GM12878 (cell line): ENCODE data around the gene MAP3K5. TPM values are rescaled to one million over a fixed set of nuclear protein-coding genes. Genes with fewer than 3 reads are reported as not detected.

Source experiments
- ATAC-seq: fragments of 200-7000 bp; cut with Tn5 transposase; 3 replicates; pipeline ENCODE4 v1.9.1; 2020; ENCODE audit warnings: mild to moderate bottlenecking, moderate library complexity
- BruUV-seq: library from RNA; stranded (reverse); fragments of 400-500 nt; replicated peaks from 2 replicates; lab custom pipeline; 2021; lab: Mats Ljungman, UMichigan
- CTCF ChIA-PET: fragments of 300-600 bp; sonication (Branson Sonifier 250); formaldehyde crosslinking; extraction: SDS; loops from one replicate; lab custom pipeline; 2021; ENCODE audit warnings: inconsistent platforms; lab: Yijun Ruan, JAX
- POLR2A ChIA-PET: fragments of 350-600 bp; formaldehyde crosslinking; extraction: SDS; loops from one replicate; lab custom pipeline; 2021; ENCODE audit warnings: inconsistent platforms; lab: Charles Lee
- RAD21 ChIA-PET: fragments of 300-600 bp; sonication (Branson Sonifier 250); formaldehyde crosslinking; loops from one replicate; lab custom pipeline; 2023; ENCODE audit warnings: antibody characterized with exemption; ENCODE audit not compliant: unreplicated experiment; lab: Charles Lee
- SMC1A ChIA-PET: fragments of 300-600 bp; sonication (Branson Sonifier 250); formaldehyde crosslinking; loops from one replicate; lab custom pipeline; 2023; ENCODE audit not compliant: unreplicated experiment, uncharacterized antibody; lab: Charles Lee
- DNase-seq: peaks from one replicate; pipeline ENCODE4 v3.0.0-alpha.2; 2011; ENCODE audit warnings: low read depth, low spot score
- FAIRE-seq: peaks from 3 replicates; lab custom pipeline; 2011; peaks lifted over from hg19 to GRCh38; lab: Jason Lieb, UNC
- H2AFZ ChIP-seq: 2 replicates; pipeline ENCODE4 v1.6.0; 2011; ENCODE audit warnings: low read depth, low read length, control low read depth; ENCODE audit not compliant: control insufficient read depth
- H3K27ac ChIP-seq: 2 replicates; pipeline ENCODE4 v1.5.1; 2011; ENCODE audit warnings: control low read depth; ENCODE audit not compliant: control insufficient read depth, insufficient read depth
- H3K27me3 ChIP-seq, 2 experiments: replicated peaks in 1 of 2; 2 replicates each; pipeline versions ENCODE4 v1.6.0 to v1.6.1; 2011; ENCODE audit warnings: low read length in 1 of 2; ENCODE audit not compliant: control insufficient read depth in 2 of 2, insufficient read depth in 2 of 2
- H3K36me3 ChIP-seq, 2 experiments: 2 replicates each; pipeline ENCODE4 v1.5.1; 2011; ENCODE audit warnings: low read length in 1 of 2; ENCODE audit not compliant: control insufficient read depth in 2 of 2, insufficient read depth in 2 of 2
- H3K4me1 ChIP-seq: 2 replicates; pipeline ENCODE4 v1.6.1; 2011; ENCODE audit warnings: mild to moderate bottlenecking, low read length, moderate library complexity, mixed read lengths; ENCODE audit not compliant: control insufficient read depth, insufficient read depth
- H3K4me2 ChIP-seq: 2 replicates; pipeline ENCODE4 v1.6.0; 2011; ENCODE audit warnings: control low read depth; ENCODE audit not compliant: control insufficient read depth, insufficient read depth
- H3K4me3 ChIP-seq: fragments of 200-600 bp; sonication (generic); 2 replicates; pipeline ENCODE4 v1.5.1; 2016
- H3K79me2 ChIP-seq: 2 replicates; pipeline ENCODE4 v1.6.0; 2011; ENCODE audit warnings: low read length; ENCODE audit not compliant: control insufficient read depth, insufficient read depth
- H3K9ac ChIP-seq: 2 replicates; pipeline ENCODE4 v1.8.0; 2011; ENCODE audit warnings: low read length, control low read depth, mixed read lengths; ENCODE audit not compliant: control insufficient read depth, insufficient read depth
- H3K9me3 ChIP-seq: replicated peaks from 3 replicates; pipeline ENCODE4 v1.5.1; 2011; ENCODE audit warnings: mild to moderate bottlenecking, low read length; ENCODE audit not compliant: control insufficient read depth, insufficient read depth
- H4K20me1 ChIP-seq: 2 replicates; pipeline ENCODE4 v1.6.0; 2011; ENCODE audit not compliant: control insufficient read depth, insufficient read depth
- ATF7 ChIP-seq: fragments of 450-650 bp; IDR thresholded peaks from 2 replicates; pipeline ENCODE4 v1.6.1; 2016; ENCODE audit warnings: low read depth, mild to moderate bottlenecking
- BCL3 ChIP-seq: IDR thresholded peaks from 2 replicates; pipeline ENCODE4 v1.6.1; 2011; ENCODE audit warnings: borderline replicate concordance, low read depth, mild to moderate bottlenecking, moderate library complexity, low read length; ENCODE audit not compliant: insufficient read depth, poor library complexity, severe bottlenecking
- FOXK2 ChIP-seq: fragments of 450-650 bp; IDR thresholded peaks from 2 replicates; pipeline ENCODE4 v1.6.1; 2017; ENCODE audit warnings: mild to moderate bottlenecking, moderate library complexity
- GABPA ChIP-seq: IDR thresholded peaks from 2 replicates; pipeline ENCODE4 v1.6.1; 2014; ENCODE audit warnings: antibody characterized with exemption, low read depth, mild to moderate bottlenecking, inconsistent platforms
- MTA3 ChIP-seq: IDR thresholded peaks from 2 replicates; pipeline ENCODE4 v1.6.1; 2012; ENCODE audit warnings: low read length, inconsistent platforms, borderline replicate concordance
- NBN ChIP-seq: fragments of 450-650 bp; IDR thresholded peaks from 2 replicates; pipeline ENCODE4 v1.6.1; 2016
- PAX8 ChIP-seq: fragments of 450-650 bp; IDR thresholded peaks from 2 replicates; pipeline ENCODE4 v1.6.1; 2017; ENCODE audit warnings: mild to moderate bottlenecking, moderate library complexity
- PKNOX1 ChIP-seq: fragments of 450-650 bp; IDR thresholded peaks from 2 replicates; pipeline ENCODE4 v1.6.1; 2016; ENCODE audit warnings: mild to moderate bottlenecking
- POLR2A ChIP-seq: IDR thresholded peaks from 2 replicates; pipeline ENCODE4 v1.6.1; 2011; ENCODE audit warnings: low read depth, mild to moderate bottlenecking, low read length
- SIX5 ChIP-seq: IDR thresholded peaks from 2 replicates; pipeline ENCODE4 v1.6.1; 2011; ENCODE audit warnings: mild to moderate bottlenecking, low read depth, low read length, moderate library complexity; ENCODE audit not compliant: severe bottlenecking
- SMC3 ChIP-seq: IDR thresholded peaks from 2 replicates; pipeline ENCODE4 v1.6.1; 2011; ENCODE audit warnings: low read length, improper control_type of control experiment, borderline replicate concordance
- SUZ12 ChIP-seq: fragments of 200-600 bp; sonication (generic); IDR thresholded peaks from one replicate; pipeline ENCODE4 v1.6.1; 2018; ENCODE audit warnings: antibody characterized with exemption, mild to moderate bottlenecking; ENCODE audit not compliant: unreplicated experiment
- TAF1 ChIP-seq: IDR thresholded peaks from 2 replicates; pipeline ENCODE4 v1.6.1; 2011; ENCODE audit warnings: mild to moderate bottlenecking, low read depth, low read length, borderline replicate concordance
- USF1 ChIP-seq: IDR thresholded peaks from 2 replicates; pipeline ENCODE4 v1.6.1; 2011; ENCODE audit warnings: borderline replicate concordance, low read depth, mild to moderate bottlenecking, moderate library complexity, mixed read lengths, low read length; ENCODE audit not compliant: insufficient read depth; ENCODE audit errors: extremely low read length
- ZNF274 ChIP-seq: IDR thresholded peaks from one replicate; pipeline ENCODE4 v1.8.0; 2011; ENCODE audit not compliant: insufficient read length, insufficient read depth
- WGBS: methylation state at CpG from one replicate; pipeline ENCODE4 v1.1.6; 2016; ENCODE audit warnings: low lambda C conversion rate; ENCODE audit not compliant: insufficient replicate concordance, insufficient coverage; ENCODE audit errors: missing lambda C conversion rate; 5-methylcytosine and 5-hydroxymethylcytosine counted together
- in situ Hi-C: fragments of 300-500 bp; cut with MboI; formaldehyde crosslinking; loops from 9 replicates; pipeline ENCODE4 v1.14.3; 2018; ENCODE audit warnings: mixed read lengths
- intact Hi-C: fragments of 100-400 bp; cut with micrococcal nuclease; formaldehyde crosslinking; loops from one replicate; pipeline ENCODE4 v1.14.2; 2022; ENCODE audit not compliant: unreplicated experiment
- polyA plus RNA-seq, 11 experiments: library from polyadenylated mRNA; depleted of rRNA in 4 of 11; unstranded in 6 of 11; stranded (reverse) in 5 of 11; fragments of >200 nt; fragmentation: Nextera tagmentation in 4 of 11; fragmentation: Illumina TruSeq in 1 of 11; extraction: Ambion mirVana in 4 of 11; extraction: Trizol in 1 of 11; gene quantifications; 1 replicate in 1 of 11; 2 replicates in 10 of 11; pipeline versions ENCODE4 v1.2.1 to v1.2.3, GENCODE V29; 2011 to 2016; ENCODE audit warnings: inconsistent platforms in 2 of 11, missing spikeins in 2 of 11, low read depth in 1 of 11
- total RNA-seq, 4 experiments: library from RNA; depleted of rRNA in 3 of 4; stranded (reverse); fragments of >200 nt in 3 of 4; fragmentation: Illumina TruSeq in 1 of 4; extraction: Trizol in 1 of 4; gene quantifications; 2 replicates each; pipeline versions ENCODE4 v1.2.1 to v1.2.3, GENCODE V29; 2013 to 2021
- TF ChIP-seq, protein P1 (sequence below): fragments of 450-650 bp; IDR thresholded peaks from 2 replicates; pipeline ENCODE4 v1.6.1; 2017; ENCODE audit warnings: low read depth, mild to moderate bottlenecking, moderate library complexity
- TF ChIP-seq, protein P2 (sequence below): IDR thresholded peaks from 2 replicates; pipeline ENCODE4 v1.6.1; 2012; ENCODE audit warnings: mild to moderate bottlenecking, low read depth, low read length

The MAP3K5 gene
- total and polyA plus RNA-seq, 10 of the 15 experiments (the other 5 are each of a cell fraction or from before 2014, with no cell fraction given): 5.4 to 34.3 (median 26.4) TPM

- no peak overlapping the region for H3K9ac ChIP-seq
- no peaks in the 10 kb centered on the region for H3K9me3 ChIP-seq
- H3K4me3 ChIP-seq: no peak overlapping the region
- H3K4me1 ChIP-seq: peaks cover 9% of the 10 kb centered on the region; the same call in 1 of the 2 replicates
- H3K27ac ChIP-seq: no peak overlapping the region
- DNase-seq (no peak), FAIRE-seq (no peak), ATAC-seq (no peak)
- ChIA-PET SMC1A (interaction anchor here (1.3 kb wide), 1 partner anchor 206 kb away, joined by 5 read pairs; no protein-coding TSS in a partner anchor), CTCF (interaction anchor here (0.9 to 1.6 kb wide), 2 partner anchors 8 to 205 kb away, joined by 3 to 11 read pairs; no protein-coding TSS in a partner anchor), RAD21 (no interaction called here), POLR2A (no interaction called here)
- H4K20me1 ChIP-seq: no peaks in the 10 kb centered on the region; the same call in 1 of the 2 replicates
- in situ Hi-C loops (no loop called here), intact Hi-C loops (loop anchor here (10.0 kb wide), 1 partner anchor 203 kb away; no protein-coding TSS in a partner anchor)
- H3K4me2 ChIP-seq: no peak overlapping the region
- no peaks in the 10 kb centered on the region for H3K36me3 ChIP-seq
- H3K79me2 ChIP-seq: no peaks in the 10 kb centered on the region
- 0% methylated on average over 1 of the region's 1 CpG for WGBS
- peaks cover 0 to 7% of the 10 kb centered on the region in 2 experiments; a peak in 3 of 4 replicates for H3K27me3 ChIP-seq
- H2AFZ ChIP-seq: no peak overlapping the region
- no TSS peak for BruUV-seq
- TF ChIP-seq BCL3: no peak
- no peak for TF ChIP-seq POLR2A
- TF ChIP-seq GABPA: no peak
- no peak for TF ChIP-seq SIX5
- no peak for TF ChIP-seq ATF7
- TF ChIP-seq, protein P1, sequence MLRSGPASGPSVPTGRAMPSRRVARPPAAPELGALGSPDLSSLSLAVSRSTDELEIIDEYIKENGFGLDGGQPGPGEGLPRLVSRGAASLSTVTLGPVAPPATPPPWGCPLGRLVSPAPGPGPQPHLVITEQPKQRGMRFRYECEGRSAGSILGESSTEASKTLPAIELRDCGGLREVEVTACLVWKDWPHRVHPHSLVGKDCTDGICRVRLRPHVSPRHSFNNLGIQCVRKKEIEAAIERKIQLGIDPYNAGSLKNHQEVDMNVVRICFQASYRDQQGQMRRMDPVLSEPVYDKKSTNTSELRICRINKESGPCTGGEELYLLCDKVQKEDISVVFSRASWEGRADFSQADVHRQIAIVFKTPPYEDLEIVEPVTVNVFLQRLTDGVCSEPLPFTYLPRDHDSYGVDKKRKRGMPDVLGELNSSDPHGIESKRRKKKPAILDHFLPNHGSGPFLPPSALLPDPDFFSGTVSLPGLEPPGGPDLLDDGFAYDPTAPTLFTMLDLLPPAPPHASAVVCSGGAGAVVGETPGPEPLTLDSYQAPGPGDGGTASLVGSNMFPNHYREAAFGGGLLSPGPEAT: no peak
- no peak for TF ChIP-seq MTA3
- TF ChIP-seq USF1: no peak
- no peak for TF ChIP-seq NBN
- no peak for TF ChIP-seq FOXK2
- no peak for TF ChIP-seq TAF1
- TF ChIP-seq, protein P2, sequence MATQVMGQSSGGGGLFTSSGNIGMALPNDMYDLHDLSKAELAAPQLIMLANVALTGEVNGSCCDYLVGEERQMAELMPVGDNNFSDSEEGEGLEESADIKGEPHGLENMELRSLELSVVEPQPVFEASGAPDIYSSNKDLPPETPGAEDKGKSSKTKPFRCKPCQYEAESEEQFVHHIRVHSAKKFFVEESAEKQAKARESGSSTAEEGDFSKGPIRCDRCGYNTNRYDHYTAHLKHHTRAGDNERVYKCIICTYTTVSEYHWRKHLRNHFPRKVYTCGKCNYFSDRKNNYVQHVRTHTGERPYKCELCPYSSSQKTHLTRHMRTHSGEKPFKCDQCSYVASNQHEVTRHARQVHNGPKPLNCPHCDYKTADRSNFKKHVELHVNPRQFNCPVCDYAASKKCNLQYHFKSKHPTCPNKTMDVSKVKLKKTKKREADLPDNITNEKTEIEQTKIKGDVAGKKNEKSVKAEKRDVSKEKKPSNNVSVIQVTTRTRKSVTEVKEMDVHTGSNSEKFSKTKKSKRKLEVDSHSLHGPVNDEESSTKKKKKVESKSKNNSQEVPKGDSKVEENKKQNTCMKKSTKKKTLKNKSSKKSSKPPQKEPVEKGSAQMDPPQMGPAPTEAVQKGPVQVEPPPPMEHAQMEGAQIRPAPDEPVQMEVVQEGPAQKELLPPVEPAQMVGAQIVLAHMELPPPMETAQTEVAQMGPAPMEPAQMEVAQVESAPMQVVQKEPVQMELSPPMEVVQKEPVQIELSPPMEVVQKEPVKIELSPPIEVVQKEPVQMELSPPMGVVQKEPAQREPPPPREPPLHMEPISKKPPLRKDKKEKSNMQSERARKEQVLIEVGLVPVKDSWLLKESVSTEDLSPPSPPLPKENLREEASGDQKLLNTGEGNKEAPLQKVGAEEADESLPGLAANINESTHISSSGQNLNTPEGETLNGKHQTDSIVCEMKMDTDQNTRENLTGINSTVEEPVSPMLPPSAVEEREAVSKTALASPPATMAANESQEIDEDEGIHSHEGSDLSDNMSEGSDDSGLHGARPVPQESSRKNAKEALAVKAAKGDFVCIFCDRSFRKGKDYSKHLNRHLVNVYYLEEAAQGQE: no peak
- no peak for TF ChIP-seq SUZ12
- TF ChIP-seq SMC3: no peak
- no peak for TF ChIP-seq PAX8
- no peak for TF ChIP-seq ZNF274
- TF ChIP-seq PKNOX1: no peak
Measured at GRCh38 chr6:136547871-136548270, 244.4 kb downstream of the MAP3K5 start.
